ENCODE results near the gene PDHB. TPM values are rescaled to one million over a fixed set of nuclear protein-coding genes. Genes with fewer than 3 reads are reported as not detected.

Gene PDHB
- polyA plus RNA-seq, 3 donors, result 30.5 to 125 (median 112) TPM

GRCh38 chr3:58416191-58416590, 17.4 kb downstream of the PDHB start:
- Histone ChIP-seq H3K4me1 (ENCODE audit: control insufficient read depth in 1 of 2, insufficient read depth in 2 of 2, low read length in 2 of 2) (peaks cover 0 to 3% of the 10 kb centered on the region in 2 donors), H3K36me3 (replicated peaks in 1 of 2; ENCODE audit: control insufficient read depth in 1 of 2, insufficient read depth in 2 of 2, low read length in 2 of 2) (peaks cover 60 to 94% of the 10 kb centered on the region in 2 donors), H3K9ac (ENCODE audit: insufficient read depth, low read length, poor library complexity, severe bottlenecking) (no peak overlapping the region), H3K27me3 (ENCODE audit: control insufficient read depth in 2 of 2, insufficient read depth in 2 of 2, low read length in 2 of 2) (no peaks in the 10 kb centered on the region), H3K79me2 (ENCODE audit: insufficient read depth, low read length) (no peaks in the 10 kb centered on the region), H3K27ac (ENCODE audit: low read depth in 1 of 2, low read length in 2 of 2) (no peak overlapping the region), H3K4me2 (replicated peaks; ENCODE audit: extremely low read depth, low read length, poor library complexity, severe bottlenecking) (no peak overlapping the region), H3K9me3 (replicated peaks in 1 of 2; ENCODE audit: control insufficient read depth in 1 of 2, insufficient read depth in 1 of 2, low read length in 2 of 2) (no peaks in the 10 kb centered on the region), H4K20me1 (ENCODE audit: insufficient read depth, low read length) (peaks cover 4% of the 10 kb centered on the region), H2AFZ (ENCODE audit: insufficient read depth, low read depth, low read length, poor library complexity, severe bottlenecking) (no peak overlapping the region), H3K4me3 (replicated peaks in 1 of 3; ENCODE audit: low read depth in 2 of 3, low read length in 3 of 3) (no peak overlapping the region)
- peaks cover 0 to 1% (median 0%) of the 10 kb centered on the region in 3 donors for H3K27me3 Mint-ChIP-seq (ENCODE audit: low read depth in 3 of 3)
- 100% methylated on average over 1 of the region's 2 CpGs for WGBS (ENCODE audit: insufficient coverage)
- peaks cover 0 to 1% (median 0%) of the 10 kb centered on the region in 7 donors for H3K9me3 Mint-ChIP-seq
- TF ChIP-seq CTCF (IDR thresholded peaks at IDR 0.05), result no peak
- peak overlapping the region in 1 of 7 donors; percentile 68 for H3K27ac Mint-ChIP-seq
- DNase-seq, result no peak
- peaks cover 13% of the 10 kb centered on the region for H3K4me1 Mint-ChIP-seq
- peaks cover 70 to 80% of the 10 kb centered on the region in 2 donors for H3K36me3 Mint-ChIP-seq
- intact Hi-C loops (cut with micrococcal nuclease), result loop anchor here in 1 of 2 donors (5.0 kb wide), 1 partner anchor 109 kb away; the partner anchor contains the start of genes HTD2 and RPP14
- no peak overlapping the region for H3K4me3 Mint-ChIP-seq

- no peak overlapping the region for H3K9ac ChIP-seq (ENCODE audit: insufficient read depth, low read length, poor library complexity, severe bottlenecking)
- no peak overlapping the region for H3K4me3 ChIP-seq (replicated peaks in 1 of 3; ENCODE audit: low read depth in 2 of 3, low read length in 3 of 3)
- H4K20me1 ChIP-seq (ENCODE audit: insufficient read depth, low read length), result peaks cover 4% of the 10 kb centered on the region
- peaks cover 61 to 94% of the 10 kb centered on the region in 2 donors for H3K36me3 ChIP-seq (replicated peaks in 1 of 2; ENCODE audit: control insufficient read depth in 1 of 2, insufficient read depth in 2 of 2, low read length in 2 of 2)
- H3K4me1 Mint-ChIP-seq, result peaks cover 11% of the 10 kb centered on the region
- H3K9me3 ChIP-seq (replicated peaks in 1 of 2; ENCODE audit: control insufficient read depth in 1 of 2, insufficient read depth in 1 of 2, low read length in 2 of 2), result no peaks in the 10 kb centered on the region
- peaks cover 0 to 1% (median 0%) of the 10 kb centered on the region in 3 donors for H3K27me3 Mint-ChIP-seq (ENCODE audit: low read depth in 3 of 3)
- H3K9me3 Mint-ChIP-seq, result peaks cover 0 to 1% (median 0%) of the 10 kb centered on the region in 7 donors
- no peak overlapping the region for H3K4me3 Mint-ChIP-seq
- H3K4me2 ChIP-seq (replicated peaks; ENCODE audit: extremely low read depth, low read length, poor library complexity, severe bottlenecking), result no peak overlapping the region
- peaks cover 71 to 80% of the 10 kb centered on the region in 2 donors for H3K36me3 Mint-ChIP-seq
- peak overlapping the region in 1 of 2 donors; percentile 53 for H3K27ac ChIP-seq (ENCODE audit: low read depth in 1 of 2, low read length in 2 of 2)
- H2AFZ ChIP-seq (ENCODE audit: insufficient read depth, low read depth, low read length, poor library complexity, severe bottlenecking), result no peak overlapping the region
- DNase-seq, result peak; percentile 46 to 58 (median 47)
- peaks cover 0 to 3% of the 10 kb centered on the region in 2 donors for H3K4me1 ChIP-seq (ENCODE audit: control insufficient read depth in 1 of 2, insufficient read depth in 2 of 2, low read length in 2 of 2)
- intact Hi-C loops (cut with micrococcal nuclease), result loop anchor here (1.0 to 5.0 kb wide), 5 partner anchors 92 to 227 kb away; partner anchors contain the start of genes HTD2 (in 1 of the 2) and RPP14 (in 1 of the 2)
- no peaks in the 10 kb centered on the region for H3K27me3 ChIP-seq (ENCODE audit: control insufficient read depth in 2 of 2, insufficient read depth in 2 of 2, low read length in 2 of 2)
- H3K79me2 ChIP-seq (ENCODE audit: insufficient read depth, low read length), result no peaks in the 10 kb centered on the region
- peak; percentile 74 for TF ChIP-seq CTCF (IDR thresholded peaks at IDR 0.05)
- H3K27ac Mint-ChIP-seq, result peak overlapping the region in 2 of 7 donors; percentile 3 to 82
Observed at GRCh38 chr3:58414538-58415197, 19.0 kb downstream of the PDHB start.
